ENCODE data around the gene UMODL1.
A peak's percentile ranks its signal among the peaks of the same experiment; 100 is the strongest.

UMODL1 gene

GRCh38 chr21:42191696-42192595, 120.8 kb downstream of the UMODL1 start:
- no peak overlapping the region for H3K9ac ChIP-seq
- TF ChIP-seq Cebpa-rat (IDR thresholded peaks at IDR 0.05) = no peak
- peaks cover 87% of the 10 kb centered on the region for H3K4me1 ChIP-seq
- peak overlapping the region; percentile 19 for H3K27ac ChIP-seq
- no peak overlapping the region for H3K4me3 ChIP-seq
- no peaks in the 10 kb centered on the region for H3K36me3 ChIP-seq
- peak overlapping the region; percentile 90 for H3K4me2 ChIP-seq
- H4K20me1 ChIP-seq = no peaks in the 10 kb centered on the region
- no peaks in the 10 kb centered on the region for H3K27me3 ChIP-seq
- no peaks in the 10 kb centered on the region for H3K9me3 ChIP-seq

Data from BLaER1 (cell line).